GM18517 (cell line): ENCODE results near the gene DMRTC1B.
"Not testable (repeated sequence)": the region's sequence is repeated elsewhere in the genome, so short reads cannot be mapped to it uniquely, and the experiment has no call there.

Experiments used
- ATAC-seq: cut with Tn5 transposase; IDR thresholded peaks from one replicate; pipeline ENCODE4 v1.9.1; 2021; ENCODE audit warnings: mild to moderate bottlenecking, moderate library complexity; ENCODE audit not compliant: unreplicated experiment

The DMRTC1B gene, protein sequence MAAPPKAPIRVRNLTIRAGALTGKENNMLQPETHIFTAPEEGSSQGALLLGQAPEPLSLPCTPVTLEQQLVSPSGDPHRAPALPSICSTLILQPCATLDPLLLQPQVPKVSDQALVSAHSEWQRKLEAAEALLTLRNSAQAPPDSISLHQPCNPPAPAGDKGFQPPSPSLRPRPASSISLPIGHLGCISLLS

DNA sequence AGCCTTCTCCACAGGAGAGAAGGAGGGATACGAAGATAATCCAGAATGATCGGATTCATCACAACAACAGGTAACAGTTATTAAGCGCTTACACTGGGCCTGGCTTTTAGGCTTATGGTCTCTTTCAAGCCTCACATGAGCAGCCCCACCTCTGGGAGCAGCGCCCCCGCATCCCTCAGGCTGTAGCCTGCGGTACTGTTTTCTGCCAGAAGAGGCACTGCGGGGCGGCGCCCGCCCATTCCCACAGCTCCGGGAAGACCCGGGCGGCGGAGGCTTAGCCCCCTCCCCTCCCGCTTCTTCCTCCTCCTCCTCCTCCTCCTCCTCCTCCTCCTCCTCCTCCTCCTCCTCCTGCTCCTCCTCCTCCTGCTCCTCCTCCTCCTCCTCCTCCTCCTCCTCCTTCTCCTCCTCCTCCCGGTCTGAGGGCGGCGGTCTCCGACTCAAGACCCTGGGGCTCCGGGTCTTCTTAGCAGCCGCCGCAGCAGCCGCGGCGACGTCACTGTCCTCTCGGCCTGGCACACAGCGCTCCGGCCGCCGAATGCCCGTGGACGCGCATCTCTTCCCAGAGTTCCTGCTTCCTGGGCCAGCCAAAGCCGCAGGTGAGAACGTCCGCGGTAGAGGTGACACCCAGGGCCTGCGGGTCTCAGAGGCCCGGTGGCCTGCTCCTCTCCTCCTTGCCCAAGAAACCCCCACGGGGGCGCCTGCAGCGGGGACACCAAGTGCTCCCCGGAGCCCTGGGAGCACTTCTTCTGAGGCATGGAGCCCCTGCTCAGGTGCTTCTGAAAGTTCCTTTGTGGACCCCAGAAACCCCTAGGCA, at the start of gene DMRTC1B:
TSS of gene DMRTC1B (plus strand) at position 238 of the 814 bp plus-strand sequence. CDS start 68,246 bp downstream, outside the sequence.
- ATAC-seq = peak; percentile 11

GRCh38 chrX:72727846-72728245, 48.8 kb upstream of the DMRTC1B start:
- no peak for ATAC-seq

GRCh38 chrX:72733636-72734035, 43.1 kb upstream of the DMRTC1B start:
- ATAC-seq = not testable (repeated sequence)

- no peak for ATAC-seq
Measured at GRCh38 chrX:72735561-72735960, 41.1 kb upstream of the DMRTC1B start.

DNA sequence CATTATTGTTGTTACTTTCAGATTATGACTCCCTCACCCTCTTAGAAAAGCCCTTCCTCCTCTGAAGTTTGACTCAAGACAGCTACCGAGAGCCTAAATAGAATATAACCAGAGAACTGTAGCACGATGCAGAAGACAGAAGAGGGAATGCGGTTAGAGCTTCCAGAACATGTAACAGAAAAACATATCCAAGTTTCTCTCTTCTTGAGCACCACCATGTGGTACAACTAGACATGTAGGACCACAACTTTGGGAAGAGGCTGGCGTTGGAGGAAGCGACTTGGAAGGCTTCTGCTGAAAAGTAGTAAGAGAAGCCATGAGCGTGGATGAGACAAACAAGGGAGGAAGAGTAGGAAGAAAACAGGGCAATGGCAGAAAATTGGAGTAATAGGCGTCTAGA, 31.1 kb upstream of the DMRTC1B start:
- ATAC-seq = not testable (repeated sequence)

DNA sequence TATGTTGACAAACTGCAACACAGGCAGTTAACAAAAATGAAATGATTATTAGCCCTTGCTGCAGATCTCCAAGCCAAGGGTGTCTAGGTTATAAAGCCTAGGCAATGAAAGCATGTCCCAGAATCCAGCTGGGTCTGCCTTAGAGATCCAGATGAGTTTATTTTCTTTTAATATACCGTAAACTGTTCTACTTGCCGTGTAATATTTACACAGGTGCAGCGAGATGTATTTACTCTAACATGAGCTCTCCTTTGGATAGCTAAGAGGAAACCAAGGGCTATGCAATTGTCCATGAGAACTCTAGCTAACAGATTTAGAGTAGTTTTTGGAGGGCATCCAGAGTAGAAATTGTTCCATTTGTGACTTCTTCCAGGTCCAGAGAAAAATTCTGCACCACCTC, 28.1 kb upstream of the DMRTC1B start:
- not testable (repeated sequence) for ATAC-seq

GRCh38 chrX:72760454-72760853, 16.2 kb upstream of the DMRTC1B start:
- not testable (repeated sequence) for ATAC-seq

DNA sequence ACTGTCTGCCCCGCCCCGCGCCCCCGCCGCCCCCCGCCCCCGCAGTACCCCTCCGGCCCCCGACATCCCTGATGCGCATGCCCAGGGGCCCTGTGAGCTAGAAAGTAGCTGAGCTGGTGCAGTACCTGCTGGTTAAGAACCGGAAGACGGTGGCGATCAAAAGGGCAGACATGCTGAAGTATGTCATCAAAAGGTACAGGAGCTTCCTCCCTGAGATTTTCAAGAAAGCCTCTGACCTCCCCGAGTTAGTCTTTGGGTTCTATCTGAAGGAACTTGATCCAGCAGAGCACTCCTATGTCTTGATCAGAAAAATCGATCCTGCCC, 739 bp downstream of the DMRTC1B start:
- ATAC-seq = peak; percentile 78

- not testable (repeated sequence) for ATAC-seq
Measured at GRCh38 chrX:72778146-72778545, 1.5 kb downstream of the DMRTC1B start.

DNA sequence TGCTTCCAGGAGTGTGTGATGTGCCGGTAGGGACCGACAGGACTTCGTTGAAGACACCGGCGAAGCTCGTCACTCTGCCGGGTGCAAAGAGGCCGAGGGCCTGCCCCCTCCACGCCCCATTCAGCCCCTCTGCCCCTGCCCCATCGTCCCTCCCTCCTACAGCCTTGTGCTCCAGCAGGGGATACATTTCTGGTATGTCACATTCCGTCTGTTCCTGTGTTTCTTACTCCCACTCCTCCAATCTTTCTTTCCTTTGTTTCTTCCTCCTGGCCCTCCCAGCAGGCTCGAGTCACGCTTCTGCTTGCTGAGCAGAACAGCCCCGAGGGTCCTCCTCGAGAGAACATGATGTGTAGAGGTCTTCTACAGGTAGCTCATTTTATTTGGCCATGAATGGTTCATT, 5.9 kb downstream of the DMRTC1B start, which contains the start of gene FAM236B:
TSS of gene FAM236B (minus strand) at position 101 of the 400 bp plus-strand sequence. CDS start at position 1, 100 bp downstream.
- ATAC-seq = not testable (repeated sequence)

DNA sequence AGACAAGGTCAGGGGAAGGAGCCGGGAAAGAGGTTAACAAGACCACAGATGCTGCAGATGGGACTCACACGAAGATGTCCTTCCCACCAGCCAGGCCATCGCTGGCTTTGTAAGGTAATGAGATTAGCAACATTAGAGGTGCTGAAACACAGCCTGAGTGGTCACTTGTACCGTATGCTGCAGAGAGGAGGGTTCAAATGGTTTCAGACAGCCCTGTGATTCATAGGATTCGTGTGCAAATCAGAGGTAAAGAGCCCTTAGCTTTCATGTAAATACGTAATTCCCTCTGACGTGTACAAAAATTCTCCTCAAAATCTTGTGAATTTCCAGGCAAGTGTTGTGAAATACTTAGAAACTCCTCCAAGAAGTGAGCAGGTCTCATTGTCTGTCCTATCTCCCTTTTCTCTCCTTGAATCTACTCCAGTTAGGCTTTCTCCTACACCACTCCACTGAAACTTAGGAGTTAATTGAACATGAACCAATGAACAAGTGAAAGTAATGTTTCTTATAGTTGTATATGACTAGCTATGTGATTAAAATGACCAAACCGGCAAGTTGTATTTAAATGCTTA, 6.8 kb downstream of the DMRTC1B start:
- not testable (repeated sequence) for ATAC-seq

GRCh38 chrX:72783964-72784363, 7.3 kb downstream of the DMRTC1B start:
- not testable (repeated sequence) for ATAC-seq

DNA sequence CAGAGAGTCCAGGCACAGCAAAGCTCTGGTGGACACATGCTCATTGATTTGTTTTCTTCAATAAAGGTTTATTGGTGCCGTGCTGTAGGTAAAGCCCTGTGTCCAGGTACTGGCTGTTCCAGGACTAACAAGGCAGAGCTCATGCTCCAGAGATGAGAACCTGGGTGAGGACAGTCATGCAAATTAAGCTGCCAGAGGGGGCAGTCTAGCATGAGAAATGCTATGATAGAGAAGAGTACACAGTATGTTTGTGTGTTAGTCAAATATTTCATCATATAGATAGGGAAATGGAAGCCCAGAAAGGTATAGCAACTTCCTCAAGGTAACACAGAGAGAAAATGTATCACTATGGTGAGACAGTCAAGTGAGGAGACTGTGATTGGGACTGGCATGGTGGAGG, 11.5 kb downstream of the DMRTC1B start:
- not testable (repeated sequence) for ATAC-seq

DNA sequence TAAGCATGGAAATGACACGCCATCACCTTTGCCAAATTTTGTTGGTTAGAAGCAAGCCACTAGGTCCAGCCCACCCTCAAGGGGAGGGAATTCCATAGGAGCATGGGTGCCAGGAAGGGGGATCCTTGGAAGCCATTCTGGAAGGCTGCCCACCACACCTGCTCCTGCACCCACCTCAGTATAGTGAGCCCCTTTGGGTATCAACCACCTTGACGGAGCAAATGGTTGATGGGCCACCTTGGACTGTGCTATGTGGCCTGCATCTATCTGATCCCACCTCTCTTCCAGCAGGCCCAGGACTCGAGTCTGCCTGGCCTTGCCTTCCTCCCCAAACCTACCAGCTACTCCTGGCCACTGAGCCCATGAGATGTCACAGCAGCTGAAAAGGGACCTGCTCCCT, 13.7 kb downstream of the DMRTC1B start:
- ATAC-seq = not testable (repeated sequence)

DNA sequence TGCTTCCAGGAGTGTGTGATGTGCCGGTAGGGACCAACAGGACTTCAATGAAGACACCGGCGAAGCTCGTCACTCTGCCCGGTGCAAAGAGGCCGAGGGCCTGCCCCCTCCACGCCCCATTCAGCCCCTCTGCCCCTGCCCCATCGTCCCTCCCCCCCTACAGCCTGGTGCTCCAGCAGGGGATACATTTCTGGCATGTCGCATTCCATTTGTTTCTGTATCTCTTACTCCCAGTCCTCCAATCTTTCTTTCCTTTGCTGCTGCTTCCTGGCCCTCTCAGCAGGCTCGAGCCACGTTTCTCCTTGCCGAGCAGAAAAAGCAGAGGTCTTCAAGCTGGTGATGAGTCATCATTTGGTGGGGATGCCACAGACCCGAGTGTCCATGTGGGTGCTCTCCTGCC, 31.4 kb downstream of the DMRTC1B start, which contains the start of gene FAM236D:
TSS of gene FAM236D (minus strand) at position 101 of the 400 bp plus-strand sequence. CDS start at position 1, 100 bp downstream.
- ATAC-seq = not testable (repeated sequence)

DNA sequence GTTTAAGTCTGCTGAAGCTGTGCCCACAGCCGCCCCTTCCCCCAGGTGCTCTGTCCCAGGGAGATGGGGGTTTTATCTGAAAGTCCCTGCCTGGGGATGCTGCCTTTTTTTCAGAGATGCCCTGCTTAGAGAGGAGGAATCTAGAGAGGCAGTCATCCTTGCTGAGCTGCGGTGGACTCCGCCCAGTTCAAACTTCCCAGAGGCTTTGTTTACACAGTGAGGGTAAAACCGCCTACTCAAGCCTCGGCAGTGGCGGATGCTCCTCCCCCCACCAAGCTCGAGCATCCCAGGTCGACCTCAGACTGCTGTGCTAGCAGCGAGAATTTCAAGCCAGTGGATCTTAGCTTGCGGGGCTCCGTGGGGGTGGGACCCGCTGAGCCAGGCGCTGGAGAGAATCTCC, 54.0 kb downstream of the DMRTC1B start:
- ATAC-seq = not testable (repeated sequence)

DNA sequence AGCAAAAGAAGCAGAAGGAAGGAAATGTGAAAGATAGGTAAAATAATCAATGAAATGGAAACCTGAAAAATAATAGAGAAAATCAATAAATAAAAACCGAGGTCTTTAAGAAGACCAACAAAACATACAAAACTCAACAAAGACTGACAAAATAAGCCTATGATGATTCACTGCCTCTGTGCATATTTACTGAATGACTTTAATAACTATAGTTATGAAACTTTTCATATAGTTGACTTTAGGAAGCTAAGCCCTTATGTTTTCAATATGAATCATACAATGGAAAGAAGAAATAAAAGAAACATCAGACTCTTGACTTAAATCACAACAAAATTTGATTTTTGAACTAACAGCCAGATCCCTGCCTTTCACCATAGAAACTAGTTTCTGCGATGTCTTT, 60.8 kb downstream of the DMRTC1B start:
- not testable (repeated sequence) for ATAC-seq

GRCh38 chrX:72882898-72883297, 106.2 kb downstream of the DMRTC1B start:
- ATAC-seq = not testable (repeated sequence)

DNA sequence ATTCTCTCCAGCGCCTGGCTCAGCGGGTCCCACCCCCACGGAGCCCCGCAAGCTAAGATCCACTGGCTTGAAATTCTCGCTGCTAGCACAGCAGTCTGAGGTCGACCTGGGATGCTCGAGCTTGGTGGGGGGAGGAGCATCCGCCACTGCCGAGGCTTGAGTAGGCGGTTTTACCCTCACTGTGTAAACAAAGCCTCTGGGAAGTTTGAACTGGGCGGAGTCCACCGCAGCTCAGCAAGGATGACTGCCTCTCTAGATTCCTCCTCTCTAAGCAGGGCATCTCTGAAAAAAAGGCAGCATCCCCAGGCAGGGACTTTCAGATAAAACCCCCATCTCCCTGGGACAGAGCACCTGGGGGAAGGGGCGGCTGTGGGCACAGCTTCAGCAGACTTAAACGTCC, 113.0 kb downstream of the DMRTC1B start:
- ATAC-seq = not testable (repeated sequence)
